Right hindlimb (tissue), 1 donor: ENCODE data around the gene TTLL11.
A peak's percentile ranks its signal among the peaks of the same experiment; 100 is the strongest.
"Not testable (repeated sequence)": the region's sequence is repeated elsewhere in the genome, so short reads cannot be mapped to it uniquely, and the experiment has no call there.

ENCODE experiments used
- DNase-seq: peaks from one replicate; pipeline ENCODE4 v3.0.0-alpha.2; 2018

TTLL11 gene

DNA sequence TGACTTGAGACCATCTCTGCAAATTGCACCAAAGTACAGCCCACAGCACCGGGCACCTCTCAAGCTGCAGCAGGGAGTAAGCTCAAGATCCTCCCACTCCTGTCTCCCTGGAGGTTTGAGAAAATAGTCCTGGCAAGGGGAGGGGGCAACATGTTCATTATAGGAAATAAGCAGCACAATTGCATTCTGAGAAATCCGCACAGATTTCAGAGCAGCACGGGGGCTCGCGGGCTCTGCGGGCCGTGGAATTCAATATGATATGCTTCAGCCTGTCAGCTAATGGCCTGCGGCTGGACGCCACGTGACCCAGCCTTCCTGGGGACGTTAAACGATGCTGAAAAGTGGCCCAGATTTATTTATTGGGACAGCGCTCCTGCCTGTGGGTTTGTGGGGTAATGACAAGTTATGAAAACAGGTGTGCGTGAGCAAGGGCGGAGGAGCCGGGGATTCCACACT, 285.3 kb downstream of the TTLL11 start:
- no peak for DNase-seq

DNA sequence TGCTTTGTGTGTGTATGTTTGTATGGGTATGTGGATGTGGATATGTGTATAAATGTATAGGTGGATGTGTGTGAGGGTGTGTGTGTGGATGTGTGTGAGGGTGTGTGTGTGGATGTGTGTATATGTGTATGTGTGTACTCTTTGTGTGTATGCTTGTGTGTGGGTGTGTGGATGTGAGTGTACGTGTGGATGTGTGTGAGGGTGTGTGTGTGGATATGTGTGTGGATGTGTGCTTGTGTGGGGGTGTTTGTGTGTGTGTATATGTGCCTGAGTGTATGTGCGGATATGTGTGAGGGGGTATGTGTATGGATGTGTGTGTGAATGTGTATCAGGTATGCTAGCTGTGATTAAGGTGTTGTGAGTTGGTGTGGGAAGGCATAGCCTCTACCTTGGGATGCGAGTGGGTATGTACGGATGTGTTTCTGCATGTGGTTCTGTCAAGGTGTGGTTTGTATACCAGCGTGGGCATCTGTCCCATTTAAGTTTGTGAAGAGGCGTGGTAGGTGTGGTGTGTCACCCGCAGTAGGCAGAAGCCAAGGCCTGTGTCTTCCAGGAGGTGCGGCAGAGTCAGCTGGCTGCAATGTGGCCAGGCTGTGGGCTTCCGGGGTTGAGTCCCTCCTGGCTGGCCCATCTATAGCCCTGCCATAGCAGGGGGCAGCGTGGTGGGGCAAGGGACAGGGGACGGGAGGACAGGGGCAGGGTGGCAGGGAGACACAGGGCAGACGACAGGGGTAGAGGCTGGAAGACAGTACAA, 285.9 kb downstream of the TTLL11 start:
- DNase-seq = no peak

DNA sequence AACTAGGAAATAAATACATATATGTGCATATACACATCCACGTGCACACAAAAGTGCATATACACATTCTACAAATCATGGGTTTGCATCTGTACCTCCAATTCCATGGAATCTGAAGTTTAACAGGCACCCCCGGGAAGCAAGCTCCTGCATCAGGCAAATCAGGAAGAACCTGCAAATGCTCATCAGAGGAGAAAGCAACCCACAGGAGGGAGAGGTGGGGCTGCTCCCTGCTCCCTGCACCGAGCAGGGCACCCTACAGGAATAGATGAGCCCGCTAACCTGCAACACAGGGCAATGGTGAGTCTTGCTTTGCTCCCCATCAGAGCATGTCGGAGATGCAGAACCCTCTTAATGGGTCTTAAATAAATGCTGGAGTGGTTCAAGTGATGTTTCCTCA, 290.4 kb downstream of the TTLL11 start:
- no peak for DNase-seq

DNA sequence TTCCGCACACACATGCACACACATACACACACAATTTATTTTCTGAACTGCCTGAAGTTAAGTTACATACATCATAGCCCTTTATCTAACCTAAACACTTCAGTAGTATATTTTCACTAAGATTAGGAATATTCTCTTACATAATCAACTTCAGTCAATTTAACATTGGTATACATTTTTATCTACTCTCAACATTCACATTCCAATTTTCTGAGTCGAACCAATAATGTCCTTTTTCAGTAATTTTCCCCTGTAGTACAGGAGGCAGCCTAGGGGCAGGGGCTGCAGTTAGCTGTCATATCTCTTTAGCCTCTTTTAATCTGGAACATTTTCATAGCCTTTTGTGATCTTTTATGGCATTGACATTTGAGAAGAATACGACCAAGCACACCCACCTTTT, 291.5 kb downstream of the TTLL11 start:
- no peak for DNase-seq

DNA sequence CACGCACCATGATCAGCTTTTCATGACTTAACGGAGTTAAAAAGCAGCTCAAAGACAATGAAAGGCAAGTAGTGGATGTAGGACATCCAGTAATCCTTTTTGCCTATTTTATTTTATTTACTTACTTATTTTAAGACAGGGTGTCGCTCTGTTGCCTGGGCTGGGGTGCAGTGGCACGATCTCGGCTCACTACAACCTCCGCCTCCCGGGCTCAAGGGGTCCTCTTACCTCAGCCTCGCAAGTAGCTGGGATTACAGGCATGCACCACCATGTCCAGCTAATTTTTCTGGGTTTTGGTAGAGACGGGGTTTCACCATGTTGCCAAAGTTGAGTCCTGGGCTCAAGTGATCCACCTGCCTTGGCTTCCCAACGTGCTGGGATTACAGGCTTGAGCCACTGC, 292.7 kb downstream of the TTLL11 start:
- DNase-seq = no peak

DNA sequence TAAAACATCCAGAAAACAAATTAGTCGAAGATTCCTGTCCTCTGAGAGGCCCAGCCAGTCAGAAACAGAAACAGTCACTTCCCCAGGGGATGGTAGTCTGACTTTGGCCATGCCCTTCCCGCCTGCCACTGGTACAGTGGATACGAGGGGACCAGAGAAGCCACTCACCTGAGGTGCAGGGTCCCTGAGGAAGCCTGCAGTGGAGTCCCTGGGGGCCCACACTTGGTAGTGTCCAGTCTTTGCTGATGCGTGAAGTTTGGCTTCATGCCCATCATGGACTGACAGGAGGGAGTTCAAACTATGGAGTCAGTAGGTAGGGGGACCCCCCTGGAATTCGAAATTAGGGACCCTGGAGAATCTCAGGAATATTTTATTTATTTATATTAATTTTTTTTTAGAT, 294.2 kb downstream of the TTLL11 start:
- DNase-seq = no peak

DNA sequence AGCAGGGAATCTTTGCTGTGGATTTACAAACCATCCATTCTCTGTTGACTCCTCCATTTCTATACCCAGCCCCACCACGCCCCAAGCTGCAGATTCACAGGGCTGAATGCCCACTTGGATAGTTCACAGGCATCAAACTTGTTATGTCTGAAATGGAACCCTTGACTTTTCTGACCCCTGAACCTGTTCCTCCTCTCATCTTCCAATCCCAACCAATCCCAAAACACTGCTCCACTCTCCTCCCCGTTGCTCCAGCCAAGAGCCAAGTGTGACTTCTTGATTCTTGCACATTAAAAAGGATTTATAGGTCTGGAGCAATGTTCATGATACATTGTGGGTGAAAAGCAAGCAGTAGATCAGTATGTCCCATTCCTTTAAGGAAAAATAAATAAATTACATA, 296.0 kb downstream of the TTLL11 start:
- DNase-seq = no peak

DNA sequence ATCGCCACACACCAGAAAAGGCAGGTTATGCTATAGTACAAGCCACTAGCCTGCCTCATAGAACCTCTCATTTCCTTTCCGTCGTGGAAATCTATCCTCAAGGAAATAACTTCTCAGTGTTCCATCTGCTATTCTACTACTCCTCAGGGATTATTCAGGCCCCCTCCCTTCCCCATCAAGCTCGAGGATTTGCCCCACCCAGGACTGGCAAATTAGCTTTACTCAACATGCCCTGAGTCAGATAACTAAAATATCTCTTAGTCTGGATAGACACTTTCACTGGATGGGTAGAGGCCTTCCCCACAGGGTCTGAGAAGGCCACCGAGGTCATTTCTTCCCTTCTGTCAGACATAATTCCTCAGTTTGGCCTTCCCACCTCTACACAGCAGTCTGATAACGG, 298.8 kb downstream of the TTLL11 start:
- not testable (repeated sequence) for DNase-seq

DNA sequence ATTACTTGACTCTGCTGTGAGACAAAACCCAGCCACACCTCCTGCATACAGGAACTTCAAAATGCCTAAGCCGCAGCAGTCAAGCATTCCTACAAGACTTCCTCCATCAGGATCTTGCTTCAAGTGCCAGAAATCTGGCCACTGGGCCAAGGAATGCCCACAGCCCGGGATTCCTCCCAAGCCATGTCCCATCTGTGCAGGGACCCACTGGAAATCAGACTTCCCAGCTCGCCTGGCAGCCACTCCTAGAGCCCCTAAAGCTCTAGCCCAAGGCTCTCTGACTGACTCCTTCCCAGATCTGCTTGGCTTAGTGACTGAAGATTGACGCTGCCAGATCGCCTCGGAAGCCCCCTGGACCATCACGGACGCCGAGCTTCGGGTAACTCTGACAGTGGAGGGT, 300.6 kb downstream of the TTLL11 start:
- DNase-seq = not testable (repeated sequence)

DNA sequence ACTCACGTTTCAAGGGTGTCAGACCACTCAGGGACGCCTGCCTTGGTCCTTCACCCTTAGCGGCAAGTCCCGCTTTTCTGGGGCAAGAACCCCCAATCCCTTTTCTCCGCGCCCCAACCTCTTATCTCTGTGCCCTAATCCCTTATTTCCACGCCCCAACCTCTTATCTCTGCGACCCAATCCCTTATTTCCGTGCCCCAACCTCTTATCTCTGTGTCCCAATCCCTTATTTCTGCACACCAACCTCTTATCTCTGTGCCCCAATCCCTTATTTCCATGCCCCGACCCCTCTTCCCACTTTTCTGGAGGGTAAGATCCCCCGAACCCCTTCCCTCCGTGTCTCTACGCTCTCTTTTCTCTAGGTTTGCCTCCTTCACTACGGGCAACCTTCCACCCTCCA, 302.3 kb downstream of the TTLL11 start:
- no peak for DNase-seq

DNA sequence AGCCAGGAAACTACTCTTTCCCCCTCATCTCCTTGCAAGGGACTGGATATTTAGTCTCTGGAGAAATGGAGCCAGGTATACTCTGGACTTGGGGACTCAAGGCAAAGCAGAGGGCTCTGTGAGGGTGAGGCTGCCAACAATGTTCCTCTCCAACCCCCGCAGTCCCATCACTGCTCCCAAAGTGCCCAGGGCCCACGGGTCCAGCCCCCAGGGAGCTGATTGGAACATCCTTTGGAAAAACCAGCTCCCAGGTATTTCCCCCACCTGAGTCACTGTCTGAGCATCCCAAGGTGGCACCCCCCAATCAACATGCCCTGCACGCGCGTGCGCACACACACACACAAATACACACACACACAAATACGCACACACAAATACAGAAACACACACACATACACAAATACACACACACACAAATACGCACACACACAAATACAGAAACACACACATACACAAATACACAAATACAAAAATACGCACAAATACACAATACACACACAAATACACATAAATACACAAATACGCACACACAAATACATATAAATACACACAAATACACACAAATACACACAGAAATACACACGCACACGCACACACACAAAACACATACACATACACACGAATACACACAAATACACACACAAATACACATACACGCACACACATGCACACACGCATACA, 304.3 kb downstream of the TTLL11 start:
- peak; percentile 14 for DNase-seq

DNA sequence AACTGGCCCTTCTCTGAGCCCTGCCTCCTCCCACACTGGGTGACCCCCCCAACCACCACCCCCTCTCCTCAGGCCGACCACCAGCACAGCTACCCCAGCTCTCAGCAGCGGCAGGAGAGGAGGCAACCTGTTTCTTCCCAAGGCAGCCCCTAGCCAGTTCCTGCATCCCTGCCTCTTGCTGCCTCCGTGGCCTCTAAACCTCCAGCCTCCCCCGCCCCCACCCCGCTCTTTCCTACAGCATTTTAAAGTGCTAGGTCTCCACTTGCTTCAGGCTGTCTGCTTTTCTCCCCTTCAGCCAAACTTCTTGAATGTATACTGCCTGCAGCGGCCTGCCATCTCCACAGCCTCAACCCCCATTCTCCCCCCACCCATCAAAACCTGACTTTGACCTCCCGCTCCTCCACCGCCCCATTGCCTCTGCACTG, 306.1 kb downstream of the TTLL11 start:
- no peak for DNase-seq

DNA sequence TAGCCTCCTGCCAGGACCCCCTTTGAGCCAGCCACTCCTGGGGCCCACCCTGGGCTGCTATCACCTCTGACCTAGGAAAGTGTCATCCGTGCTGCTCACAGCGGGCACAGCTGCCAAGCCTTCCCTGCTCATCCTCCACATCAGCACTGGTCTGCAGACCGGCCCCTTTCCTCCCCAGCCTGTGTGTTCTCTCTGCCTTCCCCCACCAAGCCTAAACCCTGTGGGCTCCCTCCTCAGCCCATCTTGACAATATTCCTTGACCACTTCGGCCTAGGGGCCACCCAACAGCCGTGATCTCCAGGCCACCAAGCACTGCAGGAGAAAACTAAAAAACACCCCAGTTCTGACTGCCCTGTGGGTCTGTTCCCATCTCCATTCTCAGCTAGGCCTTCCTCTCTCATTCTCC, 306.6 kb downstream of the TTLL11 start:
- no peak for DNase-seq

DNA sequence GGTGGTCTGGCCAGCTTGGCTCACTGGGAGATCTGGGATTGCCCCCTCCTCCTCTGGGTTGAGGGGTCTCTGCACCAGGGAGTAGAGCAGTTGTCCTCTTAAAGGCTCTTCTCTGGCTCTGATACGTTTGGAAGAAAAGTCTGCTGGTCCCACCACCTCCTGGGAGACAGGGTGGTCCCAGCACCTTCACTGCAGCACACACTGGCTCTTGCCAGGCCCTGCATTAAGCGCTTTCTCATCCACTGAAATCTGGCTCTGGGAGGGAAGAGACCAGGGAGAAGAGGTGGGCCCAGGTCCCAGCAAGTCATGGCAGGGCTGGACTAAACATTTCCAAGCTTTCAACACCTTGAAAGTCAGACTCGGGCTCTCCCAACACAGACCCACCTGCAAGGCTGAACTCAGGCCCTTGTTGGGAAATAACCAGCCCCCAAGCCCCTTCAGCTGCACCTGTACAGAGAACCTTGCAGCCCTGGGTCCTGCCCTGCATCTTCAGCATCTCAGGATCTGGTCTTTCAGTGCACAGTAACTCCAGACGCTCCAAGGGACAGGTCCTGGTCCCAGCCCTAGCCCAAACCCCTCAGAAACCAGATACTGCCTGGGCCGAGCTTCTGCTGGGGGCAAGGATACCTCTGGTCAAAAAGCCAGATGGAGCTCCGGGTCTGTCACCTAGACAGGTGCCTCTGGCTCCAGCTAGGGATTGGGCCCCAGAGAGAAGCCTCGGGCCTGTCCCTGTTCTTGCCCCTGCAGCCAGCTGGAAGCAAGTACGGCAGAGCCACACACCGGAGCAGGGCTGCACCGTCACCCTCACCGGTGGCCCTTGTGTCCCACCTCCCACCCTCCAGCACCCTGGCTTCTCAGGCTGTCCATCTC, 307.2 kb downstream of the TTLL11 start:
- peak; percentile 14 for DNase-seq

DNA sequence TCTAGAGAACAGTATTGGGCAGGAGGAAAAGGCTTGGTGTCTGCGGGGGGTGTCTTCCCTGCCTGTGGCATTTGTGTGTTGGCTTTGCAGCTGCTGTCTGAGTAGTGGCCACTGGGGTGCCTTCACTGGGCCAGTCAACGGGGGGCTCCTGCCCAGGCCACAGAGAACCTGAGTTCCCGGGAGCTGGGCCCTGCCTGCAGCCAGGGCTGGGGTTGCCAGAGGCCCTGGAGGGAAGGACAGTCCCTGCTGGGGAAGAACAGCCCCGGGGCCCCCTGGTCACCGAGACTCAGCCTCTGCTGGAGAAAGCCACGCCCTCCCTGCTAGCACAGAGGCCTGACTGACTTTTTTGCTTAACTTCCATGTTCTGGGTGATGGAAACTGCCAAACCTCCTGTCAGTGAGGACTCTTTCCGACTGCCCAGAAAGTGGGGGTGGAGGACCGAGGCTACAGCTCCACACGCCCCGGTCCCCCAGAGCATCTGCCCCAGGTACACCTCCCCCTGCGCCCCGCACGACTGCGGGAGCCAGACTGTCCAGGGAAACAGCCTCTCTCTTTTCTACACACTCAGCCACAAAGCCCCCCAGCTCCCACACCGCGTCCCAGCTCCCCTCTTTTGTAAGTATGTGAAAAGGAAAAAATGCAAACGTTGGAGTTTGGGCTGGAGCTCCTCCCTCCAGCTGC, 308.2 kb downstream of the TTLL11 start:
- DNase-seq = peak; percentile 44

DNA sequence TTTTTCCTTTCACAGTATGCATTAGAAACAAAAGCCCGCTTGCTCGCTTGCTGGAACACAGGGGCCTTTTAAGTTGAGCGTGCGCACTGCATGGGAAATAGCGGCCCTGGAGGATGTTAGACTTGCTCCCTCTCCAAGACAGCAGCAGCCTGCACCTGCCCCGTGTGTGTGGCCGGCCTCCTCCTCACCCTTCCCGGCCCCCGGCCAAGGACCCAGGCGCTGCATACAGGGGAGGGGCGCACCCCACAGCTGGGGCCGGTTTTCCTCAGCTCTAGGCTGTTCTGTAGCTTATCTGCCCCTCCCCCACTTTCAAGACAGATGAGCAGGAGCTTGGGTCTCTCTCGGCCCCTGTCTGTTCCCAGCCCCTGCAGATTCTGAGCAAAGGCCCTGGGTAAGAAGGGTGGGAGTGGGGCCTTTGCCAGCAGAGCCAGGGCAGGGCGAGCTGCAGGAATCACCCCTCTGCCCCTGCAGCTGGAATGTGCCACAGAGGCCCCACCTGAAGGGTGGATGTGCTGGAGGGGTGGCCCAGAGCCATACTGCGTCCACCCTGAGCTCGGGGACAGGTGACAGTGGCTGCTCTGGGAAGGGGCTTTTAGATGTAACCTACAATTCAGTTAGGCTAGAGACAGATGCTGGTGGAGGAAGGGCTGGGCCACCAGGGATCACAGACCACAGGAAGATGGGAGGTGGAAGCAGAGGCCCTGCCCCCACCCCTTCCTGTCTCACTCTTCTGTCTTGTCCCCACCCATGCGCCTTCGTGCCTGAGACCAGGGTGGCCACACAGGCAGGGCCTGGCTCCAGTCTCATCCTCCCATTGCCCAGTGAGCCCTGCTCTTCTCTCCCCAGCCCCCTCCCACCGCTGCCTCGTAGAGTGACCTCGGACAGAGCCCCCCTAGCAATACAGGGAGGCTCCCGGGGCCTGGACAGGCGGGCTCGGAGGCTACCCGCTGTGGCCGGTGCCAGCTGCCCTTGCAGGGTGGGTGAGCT, 309.3 kb downstream of the TTLL11 start:
- peak; percentile 85 for DNase-seq

DNA sequence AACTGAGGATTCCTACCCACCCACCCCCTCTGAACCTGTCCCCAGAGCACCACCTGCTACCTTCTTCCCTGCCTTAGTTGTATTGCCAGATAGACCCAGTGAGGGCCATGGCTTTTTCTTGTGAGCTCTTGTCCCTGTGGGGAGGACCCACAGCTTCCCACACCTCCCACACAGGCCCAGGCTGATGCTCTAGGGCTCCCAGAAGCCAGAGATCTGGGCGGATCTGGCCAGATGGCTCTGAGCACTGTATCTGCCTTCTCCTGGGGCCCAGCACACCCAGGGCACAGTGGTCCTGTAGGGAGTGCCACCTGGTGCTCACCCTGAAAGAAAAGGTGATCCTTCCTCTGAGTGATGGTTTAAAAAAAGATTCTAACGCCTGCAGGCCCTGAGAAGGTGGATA, 310.0 kb downstream of the TTLL11 start:
- no peak for DNase-seq

DNA sequence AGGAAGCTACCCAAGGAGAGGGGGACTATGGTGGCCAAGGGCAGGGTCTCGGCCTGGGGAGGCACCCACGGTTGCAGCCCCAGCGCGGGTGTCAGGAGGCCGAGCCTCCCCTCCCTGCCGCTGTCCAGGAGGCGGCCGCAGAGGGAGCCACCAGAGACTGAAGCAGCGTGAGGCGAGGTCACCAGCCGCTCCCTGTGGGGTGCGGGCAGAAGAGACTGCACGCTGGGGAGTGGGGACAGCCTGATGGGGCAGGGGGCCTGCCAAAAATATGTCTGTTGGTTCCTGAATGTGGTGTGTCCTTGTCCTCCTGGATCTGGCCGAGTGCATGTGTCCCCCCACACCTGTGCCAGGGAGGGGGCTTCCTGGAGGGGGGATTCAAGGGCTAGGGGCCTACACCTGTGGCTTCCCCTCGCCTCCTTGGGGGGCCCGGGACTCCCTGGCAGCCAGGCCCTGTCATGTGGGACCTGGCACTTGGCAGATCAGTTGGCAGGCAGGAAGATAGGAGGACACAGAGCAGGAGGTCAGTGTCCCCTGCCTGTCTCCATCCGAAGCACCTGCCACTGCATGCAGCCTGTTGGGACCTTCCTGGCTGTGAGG, 310.5 kb downstream of the TTLL11 start:
- DNase-seq = peak; percentile 13

DNA sequence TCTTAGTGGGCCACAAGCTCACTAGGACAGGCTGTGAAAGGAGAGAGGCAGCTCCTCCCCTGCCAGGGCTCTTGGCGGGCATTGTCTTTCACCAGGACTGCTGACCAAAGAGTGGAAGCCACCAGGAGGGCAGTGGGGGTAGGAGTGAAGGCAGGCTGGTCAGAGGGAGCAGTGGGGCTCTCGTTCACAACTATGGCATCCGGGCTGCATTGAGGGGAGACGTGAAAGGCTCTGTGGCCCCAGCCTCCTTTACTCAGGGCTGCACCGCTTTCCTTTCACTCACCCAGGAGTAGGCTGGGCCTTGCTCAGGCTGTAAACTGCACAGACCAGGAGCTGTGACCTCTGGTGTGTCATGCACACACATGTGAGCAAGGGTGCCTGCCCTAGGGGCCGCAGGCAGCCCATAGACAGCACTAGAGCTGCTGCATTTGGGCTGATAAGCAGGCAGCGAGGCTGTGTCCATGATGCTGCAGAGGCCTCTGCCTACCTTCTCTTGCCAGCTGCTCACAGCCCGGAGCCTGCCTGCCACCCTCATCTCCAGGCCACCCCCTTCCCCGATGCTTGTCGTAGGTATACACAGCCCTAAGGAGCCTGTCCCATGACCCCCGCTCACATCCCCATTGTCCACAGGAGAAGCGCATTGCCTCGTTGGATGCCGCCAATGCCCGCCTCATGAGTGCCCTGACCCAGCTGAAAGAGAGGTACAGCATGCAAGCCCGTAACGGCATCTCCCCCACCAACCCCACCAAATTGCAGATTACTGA, 311.2 kb downstream of the TTLL11 start:
- peak; percentile 13 for DNase-seq

DNA sequence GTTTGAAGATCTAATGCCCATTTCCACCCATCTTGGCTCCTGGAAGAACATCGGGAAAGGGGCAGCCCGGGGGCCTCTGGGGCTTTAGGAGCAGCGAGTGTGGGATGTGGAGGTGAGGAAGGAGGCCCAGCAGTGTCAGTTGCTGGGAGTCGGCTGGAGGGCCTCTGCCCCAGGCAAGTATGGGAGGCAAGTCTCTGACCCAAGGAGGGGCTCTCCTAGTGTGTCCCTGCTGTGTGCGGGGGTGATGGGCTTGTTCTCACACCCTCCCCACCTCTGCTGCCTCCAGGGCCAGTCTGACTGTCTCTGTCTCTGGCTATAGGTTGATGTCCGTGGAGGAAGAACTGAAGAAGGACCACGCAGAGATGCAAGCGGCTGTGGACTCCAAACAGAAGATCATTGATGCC, 312.0 kb downstream of the TTLL11 start:
- DNase-seq = no peak
